HL-60 (cell line): ENCODE results near the gene BLOC1S1.

Experiments
- DNase-seq, 2 experiments: peaks; one replicate each; pipeline ENCODE4 v3.0.0-alpha.2; 2010 to 2020; ENCODE audit warnings: low read depth in 1 of 2, low spot score in 1 of 2
- H3K27ac ChIP-seq: fragments of 250-450 bp; sonication (Bioruptor Pico); replicated peaks from 2 replicates; pipeline ENCODE4 v1.5.1; 2020; ENCODE audit warnings: mild to moderate bottlenecking, moderate library complexity
- H3K27me3 ChIP-seq: fragments of 250-450 bp; sonication (Bioruptor Pico); 2 replicates; pipeline ENCODE4 v1.5.1; 2021; ENCODE audit warnings: mild to moderate bottlenecking, moderate library complexity; ENCODE audit not compliant: insufficient read depth, poor library complexity, severe bottlenecking
- H3K4me3 ChIP-seq: replicated peaks from 2 replicates; pipeline ENCODE4 v1.5.1; 2011; ENCODE audit warnings: mild to moderate bottlenecking, control low read depth, low read length; ENCODE audit not compliant: insufficient read depth
- GABPA ChIP-seq: IDR thresholded peaks from 2 replicates; pipeline ENCODE4 v1.6.1; 2012; ENCODE audit warnings: low read depth
- POLR2AphosphoS5 ChIP-seq: IDR thresholded peaks from 2 replicates; pipeline ENCODE4 v1.6.1; 2012; ENCODE audit warnings: low read depth
- SPI1 ChIP-seq: IDR thresholded peaks from 2 replicates; pipeline ENCODE4 v1.6.1; 2012; ENCODE audit warnings: low read depth, mild to moderate bottlenecking, borderline replicate concordance
- TF ChIP-seq, protein P1 (sequence below): IDR thresholded peaks from one replicate; pipeline ENCODE4 v1.5.1; 2011; ENCODE audit warnings: low read length, control low read depth, inconsistent platforms; ENCODE audit not compliant: insufficient read depth
- TF ChIP-seq, protein P2 (sequence below): IDR thresholded peaks from 2 replicates; pipeline ENCODE4 v1.6.1; 2012; ENCODE audit warnings: low read depth; ENCODE audit not compliant: insufficient replicate concordance

The BLOC1S1 gene

DNA sequence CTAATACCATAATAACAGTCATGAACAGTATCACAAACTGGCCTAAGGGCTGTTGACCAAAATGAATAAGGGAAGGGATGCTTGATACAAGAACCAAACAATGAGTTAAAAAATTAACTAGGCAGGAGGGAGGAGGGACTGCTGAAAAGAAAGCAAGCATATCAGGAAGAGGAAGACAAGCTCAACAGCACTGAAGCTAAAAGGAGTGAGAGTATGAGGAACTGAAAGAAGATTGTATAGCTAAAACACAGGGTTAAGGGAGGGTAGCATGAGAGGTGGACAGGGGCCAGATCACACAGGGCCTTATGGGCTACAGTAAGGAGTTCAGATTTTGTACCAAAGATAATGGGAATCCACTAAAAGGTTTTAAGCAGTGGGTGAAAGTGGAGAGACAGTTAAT, 42.2 kb upstream of the BLOC1S1 start:
- TF ChIP-seq SPI1 = peak; percentile 45; the same call in 1 of the 2 replicates
- TF ChIP-seq, protein P1, sequence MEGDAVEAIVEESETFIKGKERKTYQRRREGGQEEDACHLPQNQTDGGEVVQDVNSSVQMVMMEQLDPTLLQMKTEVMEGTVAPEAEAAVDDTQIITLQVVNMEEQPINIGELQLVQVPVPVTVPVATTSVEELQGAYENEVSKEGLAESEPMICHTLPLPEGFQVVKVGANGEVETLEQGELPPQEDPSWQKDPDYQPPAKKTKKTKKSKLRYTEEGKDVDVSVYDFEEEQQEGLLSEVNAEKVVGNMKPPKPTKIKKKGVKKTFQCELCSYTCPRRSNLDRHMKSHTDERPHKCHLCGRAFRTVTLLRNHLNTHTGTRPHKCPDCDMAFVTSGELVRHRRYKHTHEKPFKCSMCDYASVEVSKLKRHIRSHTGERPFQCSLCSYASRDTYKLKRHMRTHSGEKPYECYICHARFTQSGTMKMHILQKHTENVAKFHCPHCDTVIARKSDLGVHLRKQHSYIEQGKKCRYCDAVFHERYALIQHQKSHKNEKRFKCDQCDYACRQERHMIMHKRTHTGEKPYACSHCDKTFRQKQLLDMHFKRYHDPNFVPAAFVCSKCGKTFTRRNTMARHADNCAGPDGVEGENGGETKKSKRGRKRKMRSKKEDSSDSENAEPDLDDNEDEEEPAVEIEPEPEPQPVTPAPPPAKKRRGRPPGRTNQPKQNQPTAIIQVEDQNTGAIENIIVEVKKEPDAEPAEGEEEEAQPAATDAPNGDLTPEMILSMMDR = no peak
- DNase-seq = peak in 1 of 2 experiments; percentile 52
- Histone ChIP-seq H3K27me3 (no peaks in the 10 kb centered on the region), H3K4me3 (no peak overlapping the region), H3K27ac (no peak overlapping the region)

DNA sequence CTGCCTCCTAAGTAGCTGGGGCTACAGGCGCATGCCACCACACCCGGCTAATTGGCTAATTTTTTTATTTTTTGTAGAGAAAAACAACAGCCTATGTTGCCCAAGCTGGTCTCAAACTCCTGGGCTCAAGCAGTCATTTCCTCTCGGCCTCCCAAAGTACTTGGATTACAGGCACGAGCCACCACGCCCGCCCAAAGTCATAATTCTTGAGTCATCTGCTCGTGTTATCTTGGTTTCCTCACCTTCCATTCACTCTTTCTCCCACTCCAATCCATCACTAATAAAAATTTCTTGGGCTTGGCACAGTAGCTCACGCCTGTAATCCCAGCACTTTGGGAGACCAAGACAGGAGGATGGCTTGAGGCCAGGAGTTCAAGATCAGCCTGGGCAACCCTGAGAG, 40.2 kb upstream of the BLOC1S1 start:
- no peaks in the 10 kb centered on the region for H3K27me3 ChIP-seq
- H3K27ac ChIP-seq = no peak overlapping the region
- DNase-seq = no peak
- TF ChIP-seq POLR2AphosphoS5 = no peak
- H3K4me3 ChIP-seq = no peak overlapping the region

DNA sequence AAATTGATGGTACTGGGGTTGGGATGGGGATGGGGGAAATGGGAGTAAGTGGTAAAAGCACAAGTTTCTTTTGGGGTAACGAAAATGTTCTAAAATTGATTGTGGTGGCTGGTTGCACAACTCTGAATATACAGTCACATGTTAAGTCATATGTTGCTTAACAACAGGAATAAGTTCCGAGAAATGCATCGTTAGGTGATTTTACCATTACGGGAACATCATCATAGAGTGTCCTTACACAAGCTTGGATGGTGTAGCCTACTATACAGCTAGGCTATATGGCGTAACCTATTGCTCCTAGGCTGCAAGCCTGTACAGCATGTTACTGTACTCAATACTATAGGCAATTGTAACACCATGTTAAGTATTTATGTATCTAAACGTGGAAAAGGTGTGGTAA, 39.1 kb upstream of the BLOC1S1 start:
- H3K27me3 ChIP-seq = no peaks in the 10 kb centered on the region
- H3K27ac ChIP-seq = no peak overlapping the region

DNA sequence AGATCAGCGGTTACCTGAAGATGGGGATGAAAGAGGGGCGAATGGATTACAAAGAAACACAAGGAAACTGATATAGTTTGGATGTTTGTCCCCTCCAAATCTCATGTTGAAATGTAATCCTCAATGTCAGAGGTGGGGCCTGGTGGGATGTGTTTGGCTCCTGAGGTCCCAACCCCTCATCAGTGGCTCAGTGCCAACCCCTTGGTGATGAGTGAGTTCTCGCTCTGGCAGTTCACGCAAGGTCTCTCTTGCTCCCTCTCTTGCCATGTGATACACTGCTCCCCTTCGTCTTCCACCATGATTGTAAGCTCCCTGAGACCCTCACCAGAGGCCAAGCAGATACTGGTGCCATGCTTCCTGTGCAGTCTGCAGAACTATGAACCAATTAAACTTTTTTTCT, 36.2 kb upstream of the BLOC1S1 start:
- no peak for DNase-seq
- Histone ChIP-seq H3K27ac (no peak overlapping the region), H3K27me3 (no peaks in the 10 kb centered on the region), H3K4me3 (no peak overlapping the region)
- no peak for TF ChIP-seq GABPA
- TF ChIP-seq SPI1 = no peak
- TF ChIP-seq, protein P2, sequence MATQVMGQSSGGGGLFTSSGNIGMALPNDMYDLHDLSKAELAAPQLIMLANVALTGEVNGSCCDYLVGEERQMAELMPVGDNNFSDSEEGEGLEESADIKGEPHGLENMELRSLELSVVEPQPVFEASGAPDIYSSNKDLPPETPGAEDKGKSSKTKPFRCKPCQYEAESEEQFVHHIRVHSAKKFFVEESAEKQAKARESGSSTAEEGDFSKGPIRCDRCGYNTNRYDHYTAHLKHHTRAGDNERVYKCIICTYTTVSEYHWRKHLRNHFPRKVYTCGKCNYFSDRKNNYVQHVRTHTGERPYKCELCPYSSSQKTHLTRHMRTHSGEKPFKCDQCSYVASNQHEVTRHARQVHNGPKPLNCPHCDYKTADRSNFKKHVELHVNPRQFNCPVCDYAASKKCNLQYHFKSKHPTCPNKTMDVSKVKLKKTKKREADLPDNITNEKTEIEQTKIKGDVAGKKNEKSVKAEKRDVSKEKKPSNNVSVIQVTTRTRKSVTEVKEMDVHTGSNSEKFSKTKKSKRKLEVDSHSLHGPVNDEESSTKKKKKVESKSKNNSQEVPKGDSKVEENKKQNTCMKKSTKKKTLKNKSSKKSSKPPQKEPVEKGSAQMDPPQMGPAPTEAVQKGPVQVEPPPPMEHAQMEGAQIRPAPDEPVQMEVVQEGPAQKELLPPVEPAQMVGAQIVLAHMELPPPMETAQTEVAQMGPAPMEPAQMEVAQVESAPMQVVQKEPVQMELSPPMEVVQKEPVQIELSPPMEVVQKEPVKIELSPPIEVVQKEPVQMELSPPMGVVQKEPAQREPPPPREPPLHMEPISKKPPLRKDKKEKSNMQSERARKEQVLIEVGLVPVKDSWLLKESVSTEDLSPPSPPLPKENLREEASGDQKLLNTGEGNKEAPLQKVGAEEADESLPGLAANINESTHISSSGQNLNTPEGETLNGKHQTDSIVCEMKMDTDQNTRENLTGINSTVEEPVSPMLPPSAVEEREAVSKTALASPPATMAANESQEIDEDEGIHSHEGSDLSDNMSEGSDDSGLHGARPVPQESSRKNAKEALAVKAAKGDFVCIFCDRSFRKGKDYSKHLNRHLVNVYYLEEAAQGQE = no peak
- TF ChIP-seq, protein P1 = no peak
- TF ChIP-seq POLR2AphosphoS5 = no peak

More for the DNA sequence above, 39.1 kb upstream of the BLOC1S1 start:
- no peak overlapping the region for H3K4me3 ChIP-seq
- TF ChIP-seq SPI1 (no peak), GABPA (no peak), POLR2AphosphoS5 (no peak)
- TF ChIP-seq, protein P2 = no peak
- TF ChIP-seq, protein P1 = no peak
- peak; percentile 36 to 98 for DNase-seq
